ENCODE data around the gene RFXAP.

RFXAP gene

GRCh38 chr13:36787181-36787580 lies 31.8 kb upstream of the RFXAP start:
- no peak for TF ChIP-seq FOXP2 (optimal IDR thresholded peaks at IDR 0.05; ENCODE audit: borderline replicate concordance, extremely low read depth, extremely low read length, insufficient read depth)
- TF ChIP-seq REST (IDR thresholded peaks at IDR 0.05; ENCODE audit: insufficient read depth in 1 of 2, low read depth in 2 of 2, low read length in 2 of 2): no peak
- no peak for TF ChIP-seq SIN3A (IDR thresholded peaks at IDR 0.05; ENCODE audit: borderline replicate concordance, insufficient read depth, low read length)
- TF ChIP-seq POLR2AphosphoS5 (IDR thresholded peaks at IDR 0.05; ENCODE audit: low read depth, low read length): no peak
- TF ChIP-seq TAF1 (IDR thresholded peaks at IDR 0.05; ENCODE audit: borderline replicate concordance, insufficient read depth, low read length): no peak

- no peak for TF ChIP-seq REST (IDR thresholded peaks at IDR 0.05; ENCODE audit: insufficient read depth in 1 of 2, low read depth in 2 of 2, low read length in 2 of 2)
- no peak for TF ChIP-seq TAF1 (IDR thresholded peaks at IDR 0.05; ENCODE audit: borderline replicate concordance, insufficient read depth, low read length)
- no peak for TF ChIP-seq SIN3A (IDR thresholded peaks at IDR 0.05; ENCODE audit: borderline replicate concordance, insufficient read depth, low read length)
- TF ChIP-seq FOXP2 (optimal IDR thresholded peaks at IDR 0.05; ENCODE audit: borderline replicate concordance, extremely low read depth, extremely low read length, insufficient read depth): no peak
- TF ChIP-seq POLR2AphosphoS5 (IDR thresholded peaks at IDR 0.05; ENCODE audit: low read depth, low read length): no peak
Observed at GRCh38 chr13:36788276-36788675, 30.7 kb upstream of the RFXAP start.

GRCh38 chr13:36789061-36789460 lies 30.0 kb upstream of the RFXAP start:
- TF ChIP-seq POLR2AphosphoS5 (IDR thresholded peaks at IDR 0.05; ENCODE audit: low read depth, low read length) (no peak), TAF1 (IDR thresholded peaks at IDR 0.05; ENCODE audit: borderline replicate concordance, insufficient read depth, low read length) (no peak), REST (IDR thresholded peaks at IDR 0.05; ENCODE audit: insufficient read depth in 1 of 2, low read depth in 2 of 2, low read length in 2 of 2) (no peak), FOXP2 (optimal IDR thresholded peaks at IDR 0.05; ENCODE audit: borderline replicate concordance, extremely low read depth, extremely low read length, insufficient read depth) (no peak), SIN3A (IDR thresholded peaks at IDR 0.05; ENCODE audit: borderline replicate concordance, insufficient read depth, low read length) (no peak)

GRCh38 chr13:36789730-36790129 lies 29.3 kb upstream of the RFXAP start:
- no peak for TF ChIP-seq REST (IDR thresholded peaks at IDR 0.05; ENCODE audit: insufficient read depth in 1 of 2, low read depth in 2 of 2, low read length in 2 of 2)
- TF ChIP-seq FOXP2 (optimal IDR thresholded peaks at IDR 0.05; ENCODE audit: borderline replicate concordance, extremely low read depth, extremely low read length, insufficient read depth): no peak
- no peak for TF ChIP-seq SIN3A (IDR thresholded peaks at IDR 0.05; ENCODE audit: borderline replicate concordance, insufficient read depth, low read length)
- no peak for TF ChIP-seq POLR2AphosphoS5 (IDR thresholded peaks at IDR 0.05; ENCODE audit: low read depth, low read length)
- no peak for TF ChIP-seq TAF1 (IDR thresholded peaks at IDR 0.05; ENCODE audit: borderline replicate concordance, insufficient read depth, low read length)

GRCh38 chr13:36794706-36795105 lies 24.3 kb upstream of the RFXAP start:
- no peak for TF ChIP-seq SIN3A (IDR thresholded peaks at IDR 0.05; ENCODE audit: borderline replicate concordance, insufficient read depth, low read length)
- no peak for TF ChIP-seq REST (IDR thresholded peaks at IDR 0.05; ENCODE audit: insufficient read depth in 1 of 2, low read depth in 2 of 2, low read length in 2 of 2)
- TF ChIP-seq POLR2AphosphoS5 (IDR thresholded peaks at IDR 0.05; ENCODE audit: low read depth, low read length): no peak
- no peak for TF ChIP-seq FOXP2 (optimal IDR thresholded peaks at IDR 0.05; ENCODE audit: borderline replicate concordance, extremely low read depth, extremely low read length, insufficient read depth)
- no peak for TF ChIP-seq TAF1 (IDR thresholded peaks at IDR 0.05; ENCODE audit: borderline replicate concordance, insufficient read depth, low read length)
